Thyroid gland (tissue), 4 donors: Measurements from ENCODE around the gene AFG3L2. TPM values are rescaled to one million over a fixed set of nuclear protein-coding genes. Genes with fewer than 3 reads are reported as not detected.
A peak's percentile ranks its signal among the peaks of the same experiment; 100 is the strongest.

Experiments
- DNase-seq, 2 donors: peaks; one replicate each; pipeline ENCODE4 v3.0.0-alpha.2; 2019
- H3K27ac ChIP-seq, 3 donors: fragments of 200-600 bp; sonication (generic); 1 replicate in 2 of 3; 2 replicates in 1 of 3; pipeline ENCODE4 v1.5.1; 2016 to 2019; ENCODE audit warnings: mild to moderate bottlenecking in 1 of 3, moderate library complexity in 1 of 3
- H3K27me3 ChIP-seq: fragments of 200-600 bp; sonication (generic); one replicate; pipeline ENCODE4 v1.5.1; 2019
- H3K36me3 ChIP-seq, 2 donors: fragments of 200-600 bp; sonication (generic); one replicate each; pipeline ENCODE4 v1.5.1; 2016 to 2019
- H3K4me1 ChIP-seq, 2 donors: fragments of 200-600 bp; sonication (generic); one replicate each; pipeline ENCODE4 v1.5.1; 2017 to 2019
- H3K4me3 ChIP-seq, 3 donors: fragments of 200-600 bp; sonication (generic); replicated peaks in 1 of 3; 1 replicate in 2 of 3; 2 replicates in 1 of 3; pipeline ENCODE4 v1.5.1; 2016; ENCODE audit warnings: mild to moderate bottlenecking in 1 of 3
- H3K9me3 ChIP-seq: fragments of 200-600 bp; sonication (generic); one replicate; pipeline ENCODE4 v1.5.1; 2017
- CTCF ChIP-seq, 6 experiments: fragments of 200-600 bp in 3 of 6; fragments of 450-650 bp in 3 of 6; sonication (generic) in 3 of 6; IDR thresholded peaks; one replicate each; pipeline ENCODE4 v1.5.1; 2016 to 2019; ENCODE audit warnings: antibody characterized with exemption in 6 of 6, mild to moderate bottlenecking in 2 of 6, inconsistent platforms in 1 of 6, moderate library complexity in 1 of 6
- POLR2A ChIP-seq, 2 donors: fragments of 450-650 bp; IDR thresholded peaks; one replicate each; pipeline ENCODE4 v1.6.1; 2017; ENCODE audit warnings: antibody characterized with exemption in 2 of 2, mild to moderate bottlenecking in 2 of 2, moderate library complexity in 1 of 2
- WGBS, 2 donors: methylation state at CpG; one replicate each; pipeline ENCODE4 v1.1.5; 2017; 5-methylcytosine and 5-hydroxymethylcytosine counted together
- intact Hi-C: fragments of 100-400 bp; cut with DNase I; formaldehyde crosslinking; loops from one replicate; pipeline ENCODE4 v1.15.1; 2023
- total RNA-seq, 4 donors: library from RNA; depleted of rRNA; stranded (reverse); fragments of >200 nt; gene quantifications; one replicate each; pipeline ENCODE4 v1.2.3, GENCODE V29; 2016

Gene AFG3L2
- total RNA-seq, 4 donors from 2014 or later = 60.9 to 92.4 (median 84.7) TPM

GRCh38 chr18:12312976-12313375, 64.1 kb downstream of the AFG3L2 start:
- DNase-seq = no peak
- intact Hi-C loops = no loop called here
- no peak for TF ChIP-seq POLR2A (IDR thresholded peaks at IDR 0.05)
- no peak for TF ChIP-seq CTCF (IDR thresholded peaks at IDR 0.05)
- peaks cover 6 to 17% of the 10 kb centered on the region in 2 donors for H3K36me3 ChIP-seq
- no peaks in the 10 kb centered on the region for H3K27me3 ChIP-seq
- H3K4me1 ChIP-seq = peaks cover 19 to 36% of the 10 kb centered on the region in 2 donors
- H3K27ac ChIP-seq = no peak overlapping the region
- H3K9me3 ChIP-seq = no peaks in the 10 kb centered on the region
- no peak overlapping the region for H3K4me3 ChIP-seq

- Histone ChIP-seq H3K4me1 (peaks cover 13 to 20% of the 10 kb centered on the region in 2 donors), H3K9me3 (no peaks in the 10 kb centered on the region), H3K27ac (no peak overlapping the region), H3K4me3 (no peak overlapping the region), H3K36me3 (peaks cover 6 to 12% of the 10 kb centered on the region in 2 donors), H3K27me3 (no peaks in the 10 kb centered on the region)
- 96 to 100% methylated on average over 6 of the region's 6 CpGs for WGBS, 2 donors
- TF ChIP-seq CTCF (IDR thresholded peaks at IDR 0.05) (no peak), POLR2A (IDR thresholded peaks at IDR 0.05) (no peak)
- intact Hi-C loops = no loop called here
- DNase-seq = no peak
Measured at GRCh38 chr18:12310762-12311161, 66.3 kb downstream of the AFG3L2 start.

GRCh38 chr18:12309683-12310198, 67.3 kb downstream of the AFG3L2 start:
- no peak for TF ChIP-seq POLR2A (IDR thresholded peaks at IDR 0.05)
- no peak for TF ChIP-seq CTCF (IDR thresholded peaks at IDR 0.05)
- no peaks in the 10 kb centered on the region for H3K9me3 ChIP-seq
- H3K36me3 ChIP-seq = peaks cover 6 to 12% of the 10 kb centered on the region in 2 donors
- peak overlapping the region in 2 of 3 donors; percentile 74 to 92 for H3K27ac ChIP-seq
- DNase-seq = no peak
- intact Hi-C loops = loop anchor here (5.0 kb wide), 1 partner anchor 37 kb away; no protein-coding TSS in a partner anchor
- H3K4me1 ChIP-seq = peaks cover 9 to 20% of the 10 kb centered on the region in 2 donors
- 51 to 61% methylated on average over 7 of the region's 7 CpGs for whole genome bisulfite sequencing, 2 donors
- no peaks in the 10 kb centered on the region for H3K27me3 ChIP-seq
- peak overlapping the region in 1 of 3 donors; percentile 82 for H3K4me3 ChIP-seq

- 3 to 5% methylated on average over 8 to 27 of the region's 81 CpGs for WGBS, 2 donors
- no peaks in the 10 kb centered on the region for H3K9me3 ChIP-seq
- peak overlapping the region; percentile 74 to 92 (median 78) for H3K27ac ChIP-seq
- peaks cover 9 to 25% of the 10 kb centered on the region in 2 donors for H3K4me1 ChIP-seq
- intact Hi-C loops = loop anchor here (5.0 kb wide), 1 partner anchor 36 kb away; no protein-coding TSS in a partner anchor
- TF ChIP-seq CTCF (IDR thresholded peaks at IDR 0.05) (no peak), POLR2A (IDR thresholded peaks at IDR 0.05) (peak in 1 of 2 donors; percentile 43)
- H3K27me3 ChIP-seq = no peaks in the 10 kb centered on the region
- peak; percentile 73 to 77 for DNase-seq
- H3K4me3 ChIP-seq = peak overlapping the region; percentile 31 to 82 (median 44)
- peaks cover 6 to 12% of the 10 kb centered on the region in 2 donors for H3K36me3 ChIP-seq
Measured at GRCh38 chr18:12308386-12309100, 68.5 kb downstream of the AFG3L2 start.
